GM12875 (cell line): ENCODE results near the gene HTT.

Experiments
- H3K4me3 ChIP-seq: one replicate; pipeline ENCODE4 v1.5.1; 2011; ENCODE audit warnings: low read depth, low read length, control low read depth
- CTCF ChIP-seq: IDR thresholded peaks from 2 replicates; pipeline ENCODE4 v1.5.1; 2011; ENCODE audit warnings: low read depth, mild to moderate bottlenecking, control low read depth, inconsistent platforms, low read length, moderate library complexity, borderline replicate concordance; ENCODE audit not compliant: insufficient read depth

Gene HTT

GRCh38 chr4:3065551-3065950 is 8.9 kb upstream of the HTT start:
- H3K4me3 ChIP-seq, result no peak overlapping the region
- no peak for TF ChIP-seq CTCF

GRCh38 chr4:3066836-3067400 is 7.6 kb upstream of the HTT start:
- H3K4me3 ChIP-seq, result no peak overlapping the region
- TF ChIP-seq CTCF, result no peak

GRCh38 chr4:3067473-3068001 is 6.9 kb upstream of the HTT start:
- no peak for TF ChIP-seq CTCF

GRCh38 chr4:3069661-3070199 is 4.8 kb upstream of the HTT start:
- H3K4me3 ChIP-seq, result no peak overlapping the region
- TF ChIP-seq CTCF, result no peak

More at GRCh38 chr4:3067473-3068001, 6.9 kb upstream of the HTT start:
- no peak overlapping the region for H3K4me3 ChIP-seq

- no peak overlapping the region for H3K4me3 ChIP-seq
- no peak for TF ChIP-seq CTCF
These were observed 3.6 kb upstream of the HTT start for GRCh38 chr4:3070709-3071500.

GRCh38 chr4:3071811-3072210 is 2.7 kb upstream of the HTT start:
- TF ChIP-seq CTCF, result no peak
- H3K4me3 ChIP-seq, result no peak overlapping the region
